Gastroesophageal sphincter (tissue), 4 donors: ENCODE data around the gene AIF1. TPM values are rescaled to one million over a fixed set of nuclear protein-coding genes. Genes with fewer than 3 reads are reported as not detected.
A peak's percentile ranks its signal among the peaks of the same experiment; 100 is the strongest.

Experiments
- ATAC-seq: fragments of 150-250 bp; one replicate; pipeline ENCODE4 v1.9.1; 2016; ENCODE audit warnings: mild to moderate bottlenecking, moderate library complexity
- H3K27ac ChIP-seq, 4 donors: fragments of 200-600 bp; sonication (generic) in 3 of 4; 1 replicate in 3 of 4; 2 replicates in 1 of 4; pipeline ENCODE4 v1.5.1; 2016 to 2019
- H3K27me3 ChIP-seq: fragments of 200-600 bp; sonication (generic); one replicate; pipeline ENCODE4 v1.5.1; 2019
- H3K36me3 ChIP-seq, 2 donors: fragments of 200-600 bp; sonication (generic); one replicate each; pipeline ENCODE4 v1.5.1; 2019; ENCODE audit warnings: control low read depth in 1 of 2
- H3K4me1 ChIP-seq, 3 donors: fragments of 200-600 bp; sonication (generic); 1 replicate in 2 of 3; 2 replicates in 1 of 3; pipeline ENCODE4 v1.5.1; 2016 to 2019; ENCODE audit warnings: control low read depth in 2 of 3
- H3K4me3 ChIP-seq, 2 donors: fragments of 200-600 bp; sonication (generic); one replicate each; pipeline ENCODE4 v1.5.1; 2019; ENCODE audit warnings: mild to moderate bottlenecking in 1 of 2, moderate library complexity in 1 of 2
- H3K9me3 ChIP-seq, 3 donors: fragments of 200-600 bp; sonication (generic); one replicate each; pipeline ENCODE4 v1.5.1; 2017 to 2019; ENCODE audit warnings: control low read depth in 2 of 3
- EP300 ChIP-seq: sonication (generic); formaldehyde crosslinking; IDR thresholded peaks from one replicate; pipeline ENCODE4 v1.6.1; 2017; ENCODE audit warnings: antibody characterized with exemption, mild to moderate bottlenecking
- POLR2A ChIP-seq, 2 donors: fragments of 450-650 bp; IDR thresholded peaks; one replicate each; pipeline ENCODE4 v1.6.1; 2017; ENCODE audit warnings: antibody characterized with exemption in 2 of 2, mild to moderate bottlenecking in 2 of 2, moderate library complexity in 1 of 2
- POLR2AphosphoS5 ChIP-seq: sonication (generic); formaldehyde crosslinking; IDR thresholded peaks from one replicate; pipeline ENCODE4 v1.6.1; 2017; ENCODE audit warnings: antibody characterized with exemption
- WGBS, 2 donors: methylation state at CpG; one replicate each; pipeline ENCODE4 v1.1.5; 2018; ENCODE audit warnings: low coverage in 1 of 2; 5-methylcytosine and 5-hydroxymethylcytosine counted together
- total RNA-seq, 4 donors: library from RNA; depleted of rRNA; stranded (reverse); fragments of >200 nt; gene quantifications; one replicate each; pipeline ENCODE4 v1.1.0, GENCODE V29; 2016
- TF ChIP-seq, protein P1 (sequence below), 4 experiments: fragments of 200-600 bp in 2 of 4; fragments of 450-650 bp in 2 of 4; sonication (generic) in 1 of 4; IDR thresholded peaks; one replicate each; pipeline ENCODE4 v1.5.1; 2017 to 2019; ENCODE audit warnings: antibody characterized with exemption in 4 of 4, mild to moderate bottlenecking in 2 of 4, moderate library complexity in 2 of 4

Gene AIF1
- total RNA-seq, 4 donors from 2014 or later, result 5.6 to 46.4 (median 21.3) TPM

DNA sequence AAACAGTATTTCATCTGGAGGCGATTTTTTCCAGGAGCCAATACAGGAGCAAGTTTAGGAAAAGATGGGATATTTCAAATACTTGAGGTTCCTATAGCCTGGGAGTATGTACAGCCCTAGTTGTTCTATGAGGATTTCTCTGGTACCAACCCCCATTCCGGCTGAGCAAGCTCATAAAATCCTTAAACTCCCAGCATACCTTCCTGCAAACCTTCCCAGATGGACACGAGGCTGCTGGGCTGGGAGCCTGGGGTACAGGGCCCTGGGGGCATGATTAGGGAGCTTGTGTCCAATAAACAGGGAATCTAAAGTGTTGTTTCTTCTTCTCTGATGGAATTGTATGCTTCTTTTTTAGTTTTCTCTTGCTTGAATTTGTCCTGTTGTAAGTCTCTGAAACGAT, 7.0 kb downstream of the AIF1 start:
- H3K36me3 ChIP-seq, result peaks cover 0 to 45% of the 10 kb centered on the region in 2 donors
- H3K4me3 ChIP-seq, result peak overlapping the region; percentile 54 to 85
- H3K27me3 ChIP-seq, result no peaks in the 10 kb centered on the region
- peaks cover 0 to 25% (median 8%) of the 10 kb centered on the region in 3 donors for H3K4me1 ChIP-seq
- 16 to 38% methylated on average over 4 of the region's 4 CpGs for WGBS, 2 donors
- peak overlapping the region; percentile 71 to 98 (median 94) for H3K27ac ChIP-seq
- ATAC-seq, result no peak
- no peaks in the 10 kb centered on the region for H3K9me3 ChIP-seq
- TF ChIP-seq POLR2AphosphoS5, result no peak
- TF ChIP-seq, protein P1, sequence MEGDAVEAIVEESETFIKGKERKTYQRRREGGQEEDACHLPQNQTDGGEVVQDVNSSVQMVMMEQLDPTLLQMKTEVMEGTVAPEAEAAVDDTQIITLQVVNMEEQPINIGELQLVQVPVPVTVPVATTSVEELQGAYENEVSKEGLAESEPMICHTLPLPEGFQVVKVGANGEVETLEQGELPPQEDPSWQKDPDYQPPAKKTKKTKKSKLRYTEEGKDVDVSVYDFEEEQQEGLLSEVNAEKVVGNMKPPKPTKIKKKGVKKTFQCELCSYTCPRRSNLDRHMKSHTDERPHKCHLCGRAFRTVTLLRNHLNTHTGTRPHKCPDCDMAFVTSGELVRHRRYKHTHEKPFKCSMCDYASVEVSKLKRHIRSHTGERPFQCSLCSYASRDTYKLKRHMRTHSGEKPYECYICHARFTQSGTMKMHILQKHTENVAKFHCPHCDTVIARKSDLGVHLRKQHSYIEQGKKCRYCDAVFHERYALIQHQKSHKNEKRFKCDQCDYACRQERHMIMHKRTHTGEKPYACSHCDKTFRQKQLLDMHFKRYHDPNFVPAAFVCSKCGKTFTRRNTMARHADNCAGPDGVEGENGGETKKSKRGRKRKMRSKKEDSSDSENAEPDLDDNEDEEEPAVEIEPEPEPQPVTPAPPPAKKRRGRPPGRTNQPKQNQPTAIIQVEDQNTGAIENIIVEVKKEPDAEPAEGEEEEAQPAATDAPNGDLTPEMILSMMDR (IDR thresholded peaks at IDR 0.05), result no peak
- no peak for TF ChIP-seq EP300
- TF ChIP-seq POLR2A (IDR thresholded peaks at IDR 0.05), result no peak

- 10 to 29% methylated on average over 1 to 2 of the region's 10 CpGs for WGBS, 2 donors
- Histone ChIP-seq H3K27me3 (no peaks in the 10 kb centered on the region), H3K4me3 (no peak overlapping the region), H3K4me1 (peaks cover 0 to 25% (median 8%) of the 10 kb centered on the region in 3 donors), H3K27ac (peak overlapping the region; percentile 71 to 98 (median 94)), H3K9me3 (no peaks in the 10 kb centered on the region), H3K36me3 (peaks cover 0 to 52% of the 10 kb centered on the region in 2 donors)
- TF ChIP-seq, protein P1 (IDR thresholded peaks at IDR 0.05), result no peak
- TF ChIP-seq EP300, result no peak
- TF ChIP-seq POLR2AphosphoS5, result no peak
- no peak for TF ChIP-seq POLR2A (IDR thresholded peaks at IDR 0.05)
- no peak for ATAC-seq
Observed at GRCh38 chr6:31622684-31623091, 7.7 kb downstream of the AIF1 start.

GRCh38 chr6:31624070-31624469, 9.0 kb downstream of the AIF1 start:
- no peak overlapping the region for H3K27ac ChIP-seq
- H3K4me1 ChIP-seq, result peaks cover 0 to 25% (median 8%) of the 10 kb centered on the region in 3 donors
- no peaks in the 10 kb centered on the region for H3K27me3 ChIP-seq
- peaks cover 0 to 65% of the 10 kb centered on the region in 2 donors for H3K36me3 ChIP-seq
- H3K9me3 ChIP-seq, result no peaks in the 10 kb centered on the region
- TF ChIP-seq POLR2AphosphoS5 (no peak), EP300 (no peak)
- WGBS, 2 donors, result 83% methylated on average over 9 of the region's 10 CpGs; no CpG with 5 or more reads in 1 of the 2 donors
- ATAC-seq, result no peak
- H3K4me3 ChIP-seq, result no peak overlapping the region

- Histone ChIP-seq H3K4me3 (no peak overlapping the region), H3K27ac (no peak overlapping the region), H3K4me1 (peaks cover 0 to 14% (median 4%) of the 10 kb centered on the region in 3 donors), H3K9me3 (no peaks in the 10 kb centered on the region), H3K36me3 (peaks cover 0 to 94% of the 10 kb centered on the region in 2 donors), H3K27me3 (no peaks in the 10 kb centered on the region)
- no peak for TF ChIP-seq POLR2AphosphoS5
- TF ChIP-seq, protein P1 (IDR thresholded peaks at IDR 0.05), result no peak
- no peak for TF ChIP-seq EP300
- ATAC-seq, result no peak
- 83 to 100% methylated on average over 1 of the region's 10 CpGs for WGBS, 2 donors
Observed at GRCh38 chr6:31626952-31627351, 11.9 kb downstream of the AIF1 start.

- no peak for ATAC-seq
- no peak overlapping the region for H3K4me3 ChIP-seq
- H3K4me1 ChIP-seq, result peaks cover 0 to 6% (median 0%) of the 10 kb centered on the region in 3 donors
- no peaks in the 10 kb centered on the region for H3K27me3 ChIP-seq
- TF ChIP-seq POLR2A (IDR thresholded peaks at IDR 0.05) (no peak), EP300 (no peak), POLR2AphosphoS5 (no peak)
- TF ChIP-seq, protein P1 (IDR thresholded peaks at IDR 0.05), result no peak
- 94 to 95% methylated on average over 7 to 10 of the region's 19 CpGs for WGBS, 2 donors
- no peak overlapping the region for H3K27ac ChIP-seq
- peaks cover 0 to 100% of the 10 kb centered on the region in 2 donors for H3K36me3 ChIP-seq
- H3K9me3 ChIP-seq, result no peaks in the 10 kb centered on the region
Observed at GRCh38 chr6:31627690-31628287, 12.8 kb downstream of the AIF1 start.
